ENCODE data around the gene SLC46A2.

DNA sequence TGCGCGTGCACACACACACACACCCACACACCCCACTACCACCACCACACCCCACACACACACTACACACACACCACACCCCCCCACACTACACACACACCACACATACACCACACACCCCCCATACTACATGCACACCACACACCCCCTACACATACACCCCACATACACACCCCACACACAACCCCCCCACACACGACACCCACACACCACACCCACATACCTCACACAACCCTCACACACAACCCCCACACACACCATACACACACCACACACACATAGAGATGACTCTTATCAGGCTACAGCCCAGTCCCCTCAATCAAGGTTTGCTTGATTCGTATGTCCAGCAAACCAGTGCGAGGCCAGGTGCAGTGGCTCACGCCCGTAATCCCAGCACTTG is 25.7 kb downstream of the SLC46A2 start:
- TF ChIP-seq, protein P1, sequence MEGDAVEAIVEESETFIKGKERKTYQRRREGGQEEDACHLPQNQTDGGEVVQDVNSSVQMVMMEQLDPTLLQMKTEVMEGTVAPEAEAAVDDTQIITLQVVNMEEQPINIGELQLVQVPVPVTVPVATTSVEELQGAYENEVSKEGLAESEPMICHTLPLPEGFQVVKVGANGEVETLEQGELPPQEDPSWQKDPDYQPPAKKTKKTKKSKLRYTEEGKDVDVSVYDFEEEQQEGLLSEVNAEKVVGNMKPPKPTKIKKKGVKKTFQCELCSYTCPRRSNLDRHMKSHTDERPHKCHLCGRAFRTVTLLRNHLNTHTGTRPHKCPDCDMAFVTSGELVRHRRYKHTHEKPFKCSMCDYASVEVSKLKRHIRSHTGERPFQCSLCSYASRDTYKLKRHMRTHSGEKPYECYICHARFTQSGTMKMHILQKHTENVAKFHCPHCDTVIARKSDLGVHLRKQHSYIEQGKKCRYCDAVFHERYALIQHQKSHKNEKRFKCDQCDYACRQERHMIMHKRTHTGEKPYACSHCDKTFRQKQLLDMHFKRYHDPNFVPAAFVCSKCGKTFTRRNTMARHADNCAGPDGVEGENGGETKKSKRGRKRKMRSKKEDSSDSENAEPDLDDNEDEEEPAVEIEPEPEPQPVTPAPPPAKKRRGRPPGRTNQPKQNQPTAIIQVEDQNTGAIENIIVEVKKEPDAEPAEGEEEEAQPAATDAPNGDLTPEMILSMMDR (IDR thresholded peaks at IDR 0.05) = no peak
- no peak for TF ChIP-seq POLR2A (IDR thresholded peaks at IDR 0.05)

Measured in Peyer's patch (tissue), 4 donors.